ENCODE results near the gene PUM2.

Gene PUM2

GRCh38 chr2:20198796-20199632 is 151.6 kb downstream of the PUM2 start:
- no peak for DNase-seq
